ENCODE data around the gene CADM2. TPM values are rescaled to one million over a fixed set of nuclear protein-coding genes. Genes with fewer than 3 reads are reported as not detected.

The CADM2 gene
- total RNA-seq, 2 donors from 2014 or later: 8.9 to 11.6 TPM

GRCh38 chr3:85800676-85801075, 841.9 kb downstream of the CADM2 start:
- no peak for DNase-seq
- intact Hi-C loops (cut with DNase I): no loop called here
- ATAC-seq: no peak

DNA sequence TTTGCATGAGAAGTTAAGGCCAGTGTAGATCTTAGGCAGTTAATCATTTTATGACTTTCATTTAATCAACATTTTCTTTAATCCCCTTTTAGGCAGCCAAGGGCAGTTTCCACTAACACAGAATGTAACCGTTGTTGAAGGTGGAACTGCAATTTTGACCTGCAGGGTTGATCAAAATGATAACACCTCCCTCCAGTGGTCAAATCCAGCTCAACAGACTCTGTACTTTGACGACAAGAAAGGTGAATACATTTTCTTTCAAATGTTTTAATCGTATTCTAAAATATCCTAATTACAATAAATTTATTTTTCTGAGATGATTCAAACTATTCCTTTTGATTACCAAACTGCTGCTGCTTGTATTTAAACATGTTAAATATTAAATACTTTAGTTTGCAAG, 843.2 kb downstream of the CADM2 start:
- no peak for DNase-seq
- no peak for ATAC-seq
- intact Hi-C loops (cut with DNase I): no loop called here

DNA sequence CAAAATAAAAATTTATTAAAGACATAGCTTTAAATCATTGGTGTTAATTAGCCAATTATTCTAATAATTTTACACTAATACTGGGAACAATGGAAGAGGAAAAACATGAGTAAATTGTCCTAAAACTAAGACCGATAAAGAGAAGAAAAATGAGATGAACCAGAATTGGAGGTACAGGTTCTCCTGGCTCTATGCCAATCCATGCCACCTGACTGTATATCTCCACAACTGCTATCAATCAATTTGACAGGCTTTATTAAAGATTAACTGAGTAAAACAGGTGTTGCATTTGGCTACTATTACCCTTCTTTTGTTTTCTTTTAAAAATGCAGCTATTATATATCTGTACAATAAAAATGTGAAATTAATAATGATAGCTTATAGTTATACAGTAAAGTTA, 850.0 kb downstream of the CADM2 start:
- no peak for ATAC-seq
- intact Hi-C loops (cut with DNase I): no loop called here
- DNase-seq: no peak

DNA sequence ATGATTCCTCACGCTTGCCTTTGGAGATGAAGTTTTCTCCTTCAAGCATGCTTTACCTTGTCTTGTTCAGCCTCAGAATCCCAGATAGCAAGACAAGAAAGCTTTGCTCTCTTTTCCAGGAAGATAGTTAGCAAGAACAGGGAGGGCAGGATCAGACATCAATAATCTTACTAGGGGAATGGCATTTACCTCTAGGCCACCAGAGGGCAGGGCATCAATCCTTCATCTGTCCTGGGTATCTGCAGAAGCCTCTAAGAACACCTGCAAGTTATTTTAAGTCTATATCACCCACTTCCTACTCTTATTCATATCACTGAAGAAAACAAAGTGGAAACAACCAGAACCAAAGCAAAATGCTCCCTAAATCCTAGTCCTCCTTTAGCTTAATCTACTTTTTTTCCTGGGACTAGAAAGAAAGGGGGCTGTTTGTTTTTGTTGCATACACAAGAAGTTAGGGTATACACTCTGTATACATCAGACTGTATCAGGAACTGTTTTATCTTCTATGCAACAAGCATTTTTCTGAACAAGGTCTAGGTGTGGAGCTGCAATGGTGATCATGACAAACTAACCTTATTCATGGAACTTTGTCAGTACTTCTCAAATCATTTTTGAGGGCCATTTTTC, 862.5 kb downstream of the CADM2 start:
- ATAC-seq: peak in 1 of 2 donors; percentile 38
- intact Hi-C loops (cut with DNase I): no loop called here
- DNase-seq: no peak

DNA sequence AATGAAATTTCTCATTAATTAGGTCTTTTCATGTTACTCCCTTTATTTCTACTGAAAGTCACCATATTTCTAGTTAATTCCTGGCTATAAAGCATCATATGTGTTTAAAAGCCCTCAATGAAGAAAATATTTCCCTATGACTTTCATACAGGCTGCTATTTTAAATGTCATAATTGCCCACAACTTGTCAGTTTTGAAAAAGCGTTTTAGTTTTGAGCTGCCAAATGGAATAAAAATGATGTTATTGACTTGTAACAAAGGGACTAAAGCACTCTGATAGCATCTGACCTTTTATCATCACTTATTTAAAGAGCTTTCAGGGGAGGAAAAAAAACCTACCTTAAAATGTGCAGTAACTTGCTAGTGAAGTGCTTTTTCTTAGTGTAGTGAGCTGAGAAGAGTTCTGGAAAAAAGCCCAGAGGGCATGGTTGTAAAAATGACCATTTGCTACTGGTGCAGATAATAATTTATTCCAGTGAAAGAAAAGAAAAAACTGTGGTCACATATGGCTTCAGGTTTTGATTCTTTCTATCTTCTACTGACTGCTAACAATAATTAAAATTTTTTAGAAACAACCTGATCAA, 877.2 kb downstream of the CADM2 start:
- intact Hi-C loops (cut with DNase I): no loop called here
- DNase-seq: no peak

DNA sequence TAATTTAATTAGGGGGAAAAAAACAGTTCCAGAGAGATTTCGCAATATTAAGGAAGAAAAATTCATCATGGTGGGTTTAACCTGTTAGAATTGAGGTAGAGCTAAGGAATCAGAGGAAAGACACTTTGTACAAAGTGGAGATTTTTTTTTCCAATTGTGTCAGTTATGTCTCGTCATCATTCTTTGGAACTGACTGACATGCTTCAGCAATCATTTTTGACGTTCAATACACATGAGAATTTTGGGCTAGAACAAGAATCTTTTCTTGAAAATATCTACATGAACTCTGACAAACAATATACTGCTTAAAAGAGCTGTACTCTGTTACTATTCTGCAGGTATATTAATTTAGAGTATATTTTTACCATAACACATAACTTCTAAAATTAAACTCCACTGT, 878.6 kb downstream of the CADM2 start:
- intact Hi-C loops (cut with DNase I): no loop called here
- ATAC-seq: no peak
- no peak for DNase-seq

More for the DNA sequence above, 877.2 kb downstream of the CADM2 start:
- no peak for ATAC-seq

GRCh38 chr3:85838921-85839320, 880.1 kb downstream of the CADM2 start:
- intact Hi-C loops (cut with DNase I): no loop called here
- DNase-seq: no peak
- no peak for ATAC-seq

DNA sequence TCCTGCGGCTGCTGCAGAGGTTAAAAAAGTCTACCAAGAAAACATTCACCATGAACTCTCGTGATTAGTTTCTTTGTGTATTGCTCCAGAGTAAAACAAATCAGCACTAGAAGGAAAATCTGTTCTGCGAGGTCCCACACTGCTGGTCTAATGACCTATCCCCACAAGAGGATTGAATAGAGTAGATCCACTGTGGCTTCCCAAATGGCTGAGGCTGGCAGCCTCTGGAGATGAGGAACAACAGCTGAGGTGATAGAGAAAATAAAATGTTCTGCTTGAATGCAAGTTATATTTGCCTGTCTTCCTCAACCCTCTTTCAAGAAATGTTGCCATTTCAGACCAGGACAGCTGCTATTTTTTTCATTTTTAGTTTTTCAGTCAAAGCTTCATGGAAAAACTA, 883.3 kb downstream of the CADM2 start:
- intact Hi-C loops (cut with DNase I): no loop called here
- DNase-seq (no peak), ATAC-seq (no peak)

DNA sequence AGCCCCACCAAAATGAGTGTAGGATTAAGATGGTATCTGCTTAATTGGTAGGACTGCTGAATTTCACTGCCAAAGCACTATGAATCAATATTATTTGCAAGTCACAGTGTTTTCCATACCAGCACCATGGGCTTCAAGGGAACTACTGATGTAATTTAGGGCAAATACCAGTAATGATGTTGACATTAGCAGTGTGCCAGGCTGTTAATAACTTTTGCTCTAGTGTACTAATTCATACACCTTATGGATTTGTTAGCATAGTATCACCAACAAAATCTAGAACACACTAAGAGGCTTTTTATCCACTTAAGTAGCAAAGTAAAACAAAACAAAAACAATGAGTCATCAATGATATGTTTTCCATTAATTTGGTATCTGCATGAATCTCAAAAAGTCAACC, 888.2 kb downstream of the CADM2 start:
- DNase-seq (no peak), ATAC-seq (no peak)
- intact Hi-C loops (cut with DNase I): no loop called here

GRCh38 chr3:85851071-85851470, 892.3 kb downstream of the CADM2 start:
- DNase-seq (no peak), ATAC-seq (no peak)
- intact Hi-C loops (cut with DNase I): no loop called here

- ATAC-seq: no peak
- intact Hi-C loops (cut with DNase I): no loop called here
- DNase-seq: no peak
Measured at GRCh38 chr3:85853805-85854204, 895.0 kb downstream of the CADM2 start.

- DNase-seq (no peak), ATAC-seq (no peak)
- intact Hi-C loops (cut with DNase I): no loop called here
Measured at GRCh38 chr3:85862893-85863455, 904.2 kb downstream of the CADM2 start.

DNA sequence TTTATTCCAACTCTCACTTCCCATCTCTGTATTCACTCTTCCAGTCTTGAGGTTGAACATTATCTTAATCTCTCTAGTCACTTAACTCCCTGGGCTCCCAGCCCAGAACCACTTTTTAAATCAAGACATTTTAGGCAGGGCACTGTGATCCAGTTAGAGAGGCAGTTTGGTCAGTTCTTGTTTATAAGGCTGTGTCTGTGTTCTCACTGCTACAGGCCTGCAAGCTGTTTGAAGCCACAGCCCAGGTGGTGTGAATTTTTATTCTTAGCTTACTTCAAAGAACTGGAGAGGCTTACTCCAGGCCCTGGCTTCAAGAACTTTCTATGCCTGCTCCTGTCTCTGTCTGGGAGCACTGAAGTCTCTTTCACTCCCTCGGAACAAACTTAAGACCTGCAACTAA, 906.1 kb downstream of the CADM2 start:
- DNase-seq (no peak), ATAC-seq (peak in 1 of 2 donors; percentile 53)
- intact Hi-C loops (cut with DNase I): no loop called here

GRCh38 chr3:85867072-85867471, 908.3 kb downstream of the CADM2 start:
- DNase-seq: no peak
- intact Hi-C loops (cut with DNase I): no loop called here
- ATAC-seq: no peak

DNA sequence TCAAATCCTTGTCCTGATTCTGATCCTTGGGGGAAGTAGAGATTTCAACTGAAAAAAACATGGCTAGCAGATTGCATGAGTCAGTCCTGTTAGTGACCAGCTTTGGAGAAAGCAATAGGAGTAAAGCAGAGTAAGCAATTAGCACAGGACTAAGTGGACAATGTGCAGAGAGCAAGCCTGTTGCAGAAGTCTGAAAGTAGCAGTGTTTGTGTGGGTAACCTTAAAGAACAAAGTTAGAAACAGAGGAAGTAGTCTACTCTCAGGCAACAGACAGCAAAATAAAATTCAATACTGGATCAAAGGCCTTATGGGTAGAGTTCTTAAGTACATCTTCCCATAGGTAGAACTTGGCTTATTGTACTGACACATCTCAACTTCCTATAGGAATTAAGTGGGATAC, 916.8 kb downstream of the CADM2 start:
- DNase-seq: no peak

DNA sequence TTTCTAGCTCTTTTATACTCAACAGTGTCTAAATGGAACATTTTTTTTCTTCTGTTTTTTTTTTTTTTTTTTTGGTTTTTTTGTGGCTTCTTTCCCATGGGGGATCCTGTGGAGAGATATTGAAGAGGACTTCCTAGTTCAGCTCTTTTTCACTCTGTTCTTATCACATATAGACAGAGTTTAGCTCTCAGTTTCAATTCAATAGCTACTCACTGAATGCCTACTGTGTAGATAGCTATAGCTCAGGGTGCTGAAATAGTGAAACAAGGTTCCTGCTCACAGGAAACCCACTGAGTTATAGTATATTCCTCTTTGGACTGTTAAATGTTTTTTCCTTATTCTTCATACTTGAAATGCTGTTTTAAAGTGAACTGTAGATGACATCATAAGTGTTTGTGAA, 918.8 kb downstream of the CADM2 start:
- ATAC-seq (no peak), DNase-seq (no peak)
- intact Hi-C loops (cut with DNase I): no loop called here

More for the DNA sequence above, 916.8 kb downstream of the CADM2 start:
- intact Hi-C loops (cut with DNase I): no loop called here
- no peak for ATAC-seq

DNA sequence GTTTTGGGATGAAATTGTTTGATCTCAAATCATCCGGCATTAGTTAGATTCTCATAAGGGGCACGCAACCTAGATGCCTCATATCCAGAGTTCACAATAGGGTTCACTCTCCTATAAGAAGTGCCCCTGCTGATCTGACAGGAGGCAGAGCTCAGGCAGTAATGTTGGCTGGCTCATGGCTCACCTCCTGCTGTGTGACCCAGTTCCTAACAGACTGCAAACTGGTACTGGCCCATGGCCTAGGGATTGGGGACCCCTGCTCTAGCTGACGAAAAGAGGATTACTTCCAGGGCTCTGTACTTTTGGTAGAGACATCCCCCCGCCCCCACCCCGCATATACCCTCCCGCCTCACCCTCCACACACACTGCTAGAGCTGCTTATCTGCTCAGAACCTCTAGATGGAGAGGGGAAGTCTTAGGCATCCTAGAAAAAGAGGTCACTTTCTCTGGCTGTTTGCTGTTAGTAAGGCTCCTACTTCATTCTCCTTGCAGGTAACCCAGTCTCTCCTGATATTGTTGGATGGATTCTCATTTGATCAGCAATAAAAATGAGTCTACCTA, 923.1 kb downstream of the CADM2 start:
- intact Hi-C loops (cut with DNase I): no loop called here
- no peak for DNase-seq

DNA sequence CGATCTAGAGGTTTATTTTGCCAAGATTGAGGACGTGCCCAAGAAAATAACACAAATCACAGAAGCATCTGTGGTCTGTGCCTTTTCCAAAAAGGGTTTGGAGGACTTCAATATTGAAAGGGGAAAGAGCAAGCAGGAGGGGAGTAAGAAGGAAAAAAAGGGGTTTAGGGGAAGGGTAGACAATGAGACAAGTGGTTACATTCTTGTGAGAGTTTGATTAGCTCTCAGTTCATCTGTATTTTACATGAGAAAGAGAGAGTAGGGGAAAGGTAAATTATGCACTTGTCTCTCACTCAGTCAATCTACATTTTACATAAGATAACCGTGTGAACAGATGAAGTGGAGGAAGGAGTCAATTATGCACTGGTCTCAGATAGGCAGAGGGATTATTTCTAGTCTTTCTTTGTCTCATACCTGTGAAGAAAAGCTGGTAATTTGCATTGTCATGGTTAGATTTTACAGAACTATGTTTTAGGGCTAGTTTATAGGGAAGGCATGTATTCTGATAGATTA, 931.3 kb downstream of the CADM2 start:
- DNase-seq (no peak), ATAC-seq (no peak)
- intact Hi-C loops (cut with DNase I): no loop called here

More for the DNA sequence above, 923.1 kb downstream of the CADM2 start:
- no peak for ATAC-seq

DNA sequence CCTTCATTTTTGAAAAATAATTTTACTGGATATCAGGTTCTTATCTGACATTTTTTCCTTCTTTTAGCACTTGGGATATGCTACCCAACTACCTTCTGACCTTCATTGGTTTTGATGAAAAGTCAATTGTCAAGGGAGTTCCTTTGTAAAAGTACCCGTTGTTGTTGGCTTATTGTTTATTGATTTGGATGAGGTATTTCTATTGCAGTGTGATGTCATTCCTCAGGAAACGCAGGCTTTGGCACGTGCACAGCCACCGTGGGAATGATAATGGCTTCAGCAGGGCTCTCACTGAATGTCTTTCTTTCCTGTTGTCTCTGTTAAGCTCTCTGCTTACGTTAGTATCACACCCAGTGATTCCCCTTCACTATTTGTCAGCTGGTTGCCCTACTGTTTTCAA, 944.6 kb downstream of the CADM2 start:
- ATAC-seq (no peak), DNase-seq (no peak)
- intact Hi-C loops (cut with DNase I): no loop called here

DNA sequence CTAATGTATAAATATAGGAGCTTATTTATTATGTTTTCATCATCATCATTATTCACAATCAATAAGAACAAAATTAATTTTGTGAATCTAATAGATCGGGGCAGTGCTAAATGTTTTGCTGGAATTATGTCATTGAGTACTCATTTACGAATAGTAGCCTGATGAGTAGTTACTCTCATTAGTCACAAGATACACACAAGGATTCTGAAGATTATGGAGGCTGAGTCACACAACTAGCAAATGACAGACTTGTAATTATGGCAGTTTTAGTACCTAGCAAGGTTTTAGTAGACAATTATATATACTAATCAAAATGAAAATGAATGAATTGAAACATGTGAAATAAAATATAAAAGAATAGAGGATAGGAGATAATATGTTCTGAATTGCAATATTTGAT, 954.2 kb downstream of the CADM2 start:
- no peak for ATAC-seq
- intact Hi-C loops (cut with DNase I): no loop called here
- no peak for DNase-seq

- no peak for ATAC-seq
- intact Hi-C loops (cut with DNase I): no loop called here
- DNase-seq: no peak
Measured at GRCh38 chr3:85922374-85922773, 963.6 kb downstream of the CADM2 start.
